ENCODE measurements around the gene MOGAT2. TPM values are rescaled to one million over a fixed set of nuclear protein-coding genes. Genes with fewer than 3 reads are reported as not detected.
A peak's percentile ranks its signal among the peaks of the same experiment; 100 is the strongest.

Gene MOGAT2
- total and polyA plus RNA-seq, 2 of the 13 experiments (the other 11 are each of a cell fraction or from before 2014, with no cell fraction given): 27.2 to 27.8 TPM

DNA sequence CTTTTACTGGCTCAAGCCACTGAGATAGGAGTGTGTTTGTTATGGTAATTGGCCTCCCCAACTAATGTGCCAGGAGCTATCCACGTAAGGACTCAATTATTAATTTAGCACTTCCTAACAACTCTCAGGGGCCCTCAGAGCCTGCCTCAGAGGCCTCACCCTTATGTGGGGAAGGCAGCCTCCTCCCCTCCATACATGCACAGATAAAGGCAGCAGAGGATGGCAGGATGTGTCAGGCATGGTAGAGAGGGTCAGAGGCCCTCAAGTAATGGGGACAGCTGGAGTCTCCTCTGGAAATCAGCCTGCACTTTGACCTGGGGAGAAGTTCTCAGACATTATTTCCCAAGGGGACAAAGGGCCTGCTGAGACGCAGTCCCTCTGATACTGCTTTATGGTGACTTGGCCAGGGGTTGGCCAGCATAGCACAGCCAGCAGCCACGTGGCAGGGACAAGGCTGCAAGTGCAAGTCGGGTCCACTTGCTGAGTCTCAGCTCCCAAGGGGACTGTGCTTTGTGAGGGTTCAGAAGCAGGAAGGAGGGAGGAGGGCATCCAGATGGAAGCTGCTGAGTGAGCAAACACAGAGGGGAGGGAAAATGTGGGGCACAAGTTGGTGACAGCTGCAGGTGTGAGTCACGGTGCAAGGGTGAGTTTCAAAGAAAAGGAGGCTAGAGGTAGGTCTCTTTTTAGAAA, 17.0 kb downstream of the MOGAT2 start (continued):
- TF ChIP-seq, protein P1, sequence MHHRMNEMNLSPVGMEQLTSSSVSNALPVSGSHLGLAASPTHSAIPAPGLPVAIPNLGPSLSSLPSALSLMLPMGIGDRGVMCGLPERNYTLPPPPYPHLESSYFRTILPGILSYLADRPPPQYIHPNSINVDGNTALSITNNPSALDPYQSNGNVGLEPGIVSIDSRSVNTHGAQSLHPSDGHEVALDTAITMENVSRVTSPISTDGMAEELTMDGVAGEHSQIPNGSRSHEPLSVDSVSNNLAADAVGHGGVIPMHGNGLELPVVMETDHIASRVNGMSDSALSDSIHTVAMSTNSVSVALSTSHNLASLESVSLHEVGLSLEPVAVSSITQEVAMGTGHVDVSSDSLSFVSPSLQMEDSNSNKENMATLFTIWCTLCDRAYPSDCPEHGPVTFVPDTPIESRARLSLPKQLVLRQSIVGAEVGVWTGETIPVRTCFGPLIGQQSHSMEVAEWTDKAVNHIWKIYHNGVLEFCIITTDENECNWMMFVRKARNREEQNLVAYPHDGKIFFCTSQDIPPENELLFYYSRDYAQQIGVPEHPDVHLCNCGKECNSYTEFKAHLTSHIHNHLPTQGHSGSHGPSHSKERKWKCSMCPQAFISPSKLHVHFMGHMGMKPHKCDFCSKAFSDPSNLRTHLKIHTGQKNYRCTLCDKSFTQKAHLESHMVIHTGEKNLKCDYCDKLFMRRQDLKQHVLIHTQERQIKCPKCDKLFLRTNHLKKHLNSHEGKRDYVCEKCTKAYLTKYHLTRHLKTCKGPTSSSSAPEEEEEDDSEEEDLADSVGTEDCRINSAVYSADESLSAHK (CRISPR knock-in tag; IDR thresholded peaks at IDR 0.05; ENCODE audit: borderline replicate concordance): no peak
- no peak for TF ChIP-seq ZKSCAN5 (CRISPR knock-in tag; IDR thresholded peaks at IDR 0.05)
- no peak for TF ChIP-seq CAMTA2 (CRISPR knock-in tag; IDR thresholded peaks at IDR 0.05; ENCODE audit: borderline replicate concordance)
- TF ChIP-seq RFX1 (IDR thresholded peaks at IDR 0.05): no peak
- no peak; the same call in 1 of the 2 replicates for TF ChIP-seq HOXA3 (CRISPR knock-in tag; IDR thresholded peaks at IDR 0.05)
- no peak for TF ChIP-seq ARHGAP35 (CRISPR knock-in tag; IDR thresholded peaks at IDR 0.05; ENCODE audit: borderline replicate concordance)
- TF ChIP-seq ZSCAN29 (CRISPR knock-in tag; conservative IDR thresholded peaks at IDR 0.05): no peak
- TF ChIP-seq SNRNP70 (IDR thresholded peaks at IDR 0.05; ENCODE audit: low read depth, low read length): no peak
- no peak for TF ChIP-seq SKI (IDR thresholded peaks at IDR 0.05; ENCODE audit: partially characterized antibody)
- no peak for TF ChIP-seq RFX5 (IDR thresholded peaks at IDR 0.05; ENCODE audit: low read depth, low read length)
- TF ChIP-seq, protein P2, sequence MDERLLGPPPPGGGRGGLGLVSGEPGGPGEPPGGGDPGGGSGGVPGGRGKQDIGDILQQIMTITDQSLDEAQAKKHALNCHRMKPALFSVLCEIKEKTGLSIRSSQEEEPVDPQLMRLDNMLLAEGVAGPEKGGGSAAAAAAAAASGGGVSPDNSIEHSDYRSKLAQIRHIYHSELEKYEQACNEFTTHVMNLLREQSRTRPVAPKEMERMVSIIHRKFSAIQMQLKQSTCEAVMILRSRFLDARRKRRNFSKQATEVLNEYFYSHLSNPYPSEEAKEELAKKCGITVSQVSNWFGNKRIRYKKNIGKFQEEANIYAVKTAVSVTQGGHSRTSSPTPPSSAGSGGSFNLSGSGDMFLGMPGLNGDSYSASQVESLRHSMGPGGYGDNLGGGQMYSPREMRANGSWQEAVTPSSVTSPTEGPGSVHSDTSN (CRISPR knock-in tag; IDR thresholded peaks at IDR 0.05): no peak
- TF ChIP-seq HDAC6 (IDR thresholded peaks at IDR 0.05; ENCODE audit: low read depth, low read length): no peak
- no peak for TF ChIP-seq RAD21 (CRISPR knock-in tag; IDR thresholded peaks at IDR 0.05)
- TF ChIP-seq ZMAT3 (CRISPR knock-in tag; conservative IDR thresholded peaks at IDR 0.05): 0 out of 2 replicates have a peak, but pooled peaks have one; percentile 59
- no peak for TF ChIP-seq KMT2B (CRISPR knock-in tag; IDR thresholded peaks at IDR 0.05)
- no peak for TF ChIP-seq SP140L (CRISPR knock-in tag; IDR thresholded peaks at IDR 0.05; ENCODE audit: borderline replicate concordance)
- no peak for TF ChIP-seq TBP (CRISPR knock-in tag; IDR thresholded peaks at IDR 0.05)
- no peak for TF ChIP-seq TOPORS (CRISPR knock-in tag; IDR thresholded peaks at IDR 0.05)
- TF ChIP-seq ZNF660 (CRISPR knock-in tag; IDR thresholded peaks at IDR 0.05; ENCODE audit: borderline replicate concordance, low read depth): no peak
- TF ChIP-seq EHMT2 (IDR thresholded peaks at IDR 0.05; ENCODE audit: borderline replicate concordance, low read depth, low read length): no peak
- no peak for TF ChIP-seq ZNF788 (CRISPR knock-in tag; IDR thresholded peaks at IDR 0.05; ENCODE audit: borderline replicate concordance)
- TF ChIP-seq, protein P3, sequence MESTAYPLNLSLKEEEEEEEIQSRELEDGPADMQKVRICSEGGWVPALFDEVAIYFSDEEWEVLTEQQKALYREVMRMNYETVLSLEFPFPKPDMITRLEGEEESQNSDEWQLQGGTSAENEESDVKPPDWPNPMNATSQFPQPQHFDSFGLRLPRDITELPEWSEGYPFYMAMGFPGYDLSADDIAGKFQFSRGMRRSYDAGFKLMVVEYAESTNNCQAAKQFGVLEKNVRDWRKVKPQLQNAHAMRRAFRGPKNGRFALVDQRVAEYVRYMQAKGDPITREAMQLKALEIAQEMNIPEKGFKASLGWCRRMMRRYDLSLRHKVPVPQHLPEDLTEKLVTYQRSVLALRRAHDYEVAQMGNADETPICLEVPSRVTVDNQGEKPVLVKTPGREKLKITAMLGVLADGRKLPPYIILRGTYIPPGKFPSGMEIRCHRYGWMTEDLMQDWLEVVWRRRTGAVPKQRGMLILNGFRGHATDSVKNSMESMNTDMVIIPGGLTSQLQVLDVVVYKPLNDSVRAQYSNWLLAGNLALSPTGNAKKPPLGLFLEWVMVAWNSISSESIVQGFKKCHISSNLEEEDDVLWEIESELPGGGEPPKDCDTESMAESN (CRISPR knock-in tag; conservative IDR thresholded peaks at IDR 0.05): no peak
- TF ChIP-seq CEBPG (CRISPR knock-in tag; IDR thresholded peaks at IDR 0.05): no peak
- no peak for TF ChIP-seq ZFYVE20 (CRISPR knock-in tag; IDR thresholded peaks at IDR 0.05; ENCODE audit: borderline replicate concordance, low read depth)
- no peak for TF ChIP-seq KLF11 (CRISPR knock-in tag; IDR thresholded peaks at IDR 0.05)
